ENCODE results near the gene ZFP1. TPM values are rescaled to one million over a fixed set of nuclear protein-coding genes. Genes with fewer than 3 reads are reported as not detected.

ZFP1 gene
- total and polyA plus RNA-seq, 9 of the 15 experiments (the other 6 are each of a cell fraction or from before 2014, with no cell fraction given), result 2.6 to 14.7 (median 11.6) TPM

DNA sequence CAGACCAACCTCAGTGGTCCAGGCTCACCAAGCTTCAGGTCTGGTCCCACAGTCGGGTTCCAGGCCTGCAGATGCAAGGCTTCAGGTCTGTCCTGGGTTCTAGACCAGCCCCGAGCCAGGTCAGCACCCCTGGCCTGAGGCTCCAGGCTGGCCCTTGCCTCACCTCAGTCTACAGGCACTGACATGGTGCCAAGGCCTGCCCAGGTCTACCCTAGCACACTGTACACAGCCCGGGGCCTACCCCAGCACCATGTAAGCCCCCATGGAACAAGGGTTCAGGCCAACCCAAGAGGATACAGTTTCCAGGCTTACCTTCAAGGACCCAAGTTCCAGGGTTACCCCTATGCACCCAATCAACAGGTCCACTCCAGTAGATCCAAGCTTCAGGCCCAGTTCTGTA lies 26.8 kb downstream of the ZFP1 start:
- Histone ChIP-seq H4K20me1 (replicated peaks; ENCODE audit: control insufficient read depth, insufficient read depth, low read length) (no peaks in the 10 kb centered on the region), H3K9me1 (ENCODE audit: control insufficient read depth, insufficient read depth, low read length) (no peaks in the 10 kb centered on the region), H3K9ac (ENCODE audit: insufficient read depth in 1 of 2, low read depth in 2 of 2, low read length in 2 of 2) (no peak overlapping the region), H3K79me2 (ENCODE audit: control insufficient read depth, insufficient read depth, low read length) (no peaks in the 10 kb centered on the region), H2AFZ (ENCODE audit: low read depth, low read length) (no peak overlapping the region), H3K27me3 (ENCODE audit: control insufficient read depth in 2 of 2, insufficient read depth in 2 of 2, low read length in 2 of 2) (no peaks in the 10 kb centered on the region), H3K4me1 (replicated peaks in 1 of 2; ENCODE audit: control insufficient read depth in 2 of 2, insufficient read depth in 2 of 2, low read length in 2 of 2) (no peaks in the 10 kb centered on the region), H3K27ac (ENCODE audit: extremely low read depth, low read depth, low read length) (no peak overlapping the region), H3K4me2 (ENCODE audit: insufficient read depth, low read length) (no peak overlapping the region), H3K4me3 (no peak overlapping the region), H3K9me3 (replicated peaks; ENCODE audit: control insufficient read depth, insufficient read depth, low read depth, low read length) (peaks cover 20% of the 10 kb centered on the region), H3K36me3 (ENCODE audit: control insufficient read depth, insufficient read depth, low read length) (peaks cover 9% of the 10 kb centered on the region; the same call in 2 of the 3 replicates)
- ChIA-PET POLR2A (interaction anchor here (0.6 kb wide), 2 partner anchors 12 to 194 kb away, joined by 3 read pairs; no protein-coding TSS in a partner anchor), CTCF (ENCODE audit: low intra/inter-chr PET ratio) (no interaction called here)
- in situ Hi-C loops (cut with MboI), result no loop called here
- 48% methylated on average over 3 of the region's 3 CpGs for WGBS (ENCODE audit: insufficient coverage, low coverage, missing lambda C conversion rate)
- no peak for FAIRE-seq
- no peak for ATAC-seq
- intact Hi-C loops (cut with micrococcal nuclease), result no loop called here
- TF ChIP-seq TEAD2 (tag; IDR thresholded peaks at IDR 0.05), result no peak
- TF ChIP-seq ZNF583 (CRISPR knock-in tag; IDR thresholded peaks at IDR 0.05), result no peak
- TF ChIP-seq, protein P1, sequence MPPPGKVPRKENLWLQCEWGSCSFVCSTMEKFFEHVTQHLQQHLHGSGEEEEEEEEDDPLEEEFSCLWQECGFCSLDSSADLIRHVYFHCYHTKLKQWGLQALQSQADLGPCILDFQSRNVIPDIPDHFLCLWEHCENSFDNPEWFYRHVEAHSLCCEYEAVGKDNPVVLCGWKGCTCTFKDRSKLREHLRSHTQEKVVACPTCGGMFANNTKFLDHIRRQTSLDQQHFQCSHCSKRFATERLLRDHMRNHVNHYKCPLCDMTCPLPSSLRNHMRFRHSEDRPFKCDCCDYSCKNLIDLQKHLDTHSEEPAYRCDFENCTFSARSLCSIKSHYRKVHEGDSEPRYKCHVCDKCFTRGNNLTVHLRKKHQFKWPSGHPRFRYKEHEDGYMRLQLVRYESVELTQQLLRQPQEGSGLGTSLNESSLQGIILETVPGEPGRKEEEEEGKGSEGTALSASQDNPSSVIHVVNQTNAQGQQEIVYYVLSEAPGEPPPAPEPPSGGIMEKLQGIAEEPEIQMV (tag; conservative IDR thresholded peaks at IDR 0.05; ENCODE audit: low read depth), result no peak
- no TSS peak for BruUV-seq (replicated peaks)
- no peak for DNase-seq (ENCODE audit: extremely low read depth in 1 of 4, low spot score in 3 of 4)

DNA sequence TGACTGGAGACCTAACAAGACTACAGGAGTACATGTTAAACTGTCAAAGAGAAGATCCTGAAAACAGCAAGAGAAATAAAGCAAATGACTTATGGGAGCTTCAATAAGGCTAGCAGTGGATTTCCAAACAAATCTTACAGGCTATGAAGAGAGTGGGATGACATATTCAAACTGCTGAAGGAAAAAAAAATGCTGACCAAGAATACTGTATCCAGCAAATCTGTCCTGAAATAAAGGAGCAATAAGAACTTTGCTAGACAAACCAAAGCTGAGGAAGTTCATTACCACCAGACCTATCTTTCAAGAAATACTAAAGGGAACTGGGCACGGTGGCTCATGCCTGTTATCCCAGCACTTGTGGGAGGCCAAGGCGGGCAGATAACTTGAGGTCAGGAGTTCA lies 28.6 kb downstream of the ZFP1 start:
- ChIA-PET POLR2A (interaction anchor here (0.6 kb wide), 1 partner anchor 14 kb away, joined by 3 read pairs; no protein-coding TSS in a partner anchor), CTCF (ENCODE audit: low intra/inter-chr PET ratio) (no interaction called here)
- Histone ChIP-seq H2AFZ (ENCODE audit: low read depth, low read length) (no peak overlapping the region), H3K27ac (ENCODE audit: extremely low read depth, low read depth, low read length) (no peak overlapping the region), H3K9me3 (replicated peaks; ENCODE audit: control insufficient read depth, insufficient read depth, low read depth, low read length) (peaks cover 9% of the 10 kb centered on the region), H3K36me3 (ENCODE audit: control insufficient read depth, insufficient read depth, low read length) (no peaks in the 10 kb centered on the region), H3K9ac (ENCODE audit: insufficient read depth in 1 of 2, low read depth in 2 of 2, low read length in 2 of 2) (no peak overlapping the region), H3K4me1 (replicated peaks in 1 of 2; ENCODE audit: control insufficient read depth in 2 of 2, insufficient read depth in 2 of 2, low read length in 2 of 2) (no peaks in the 10 kb centered on the region), H3K79me2 (ENCODE audit: control insufficient read depth, insufficient read depth, low read length) (no peaks in the 10 kb centered on the region), H3K27me3 (ENCODE audit: control insufficient read depth in 2 of 2, insufficient read depth in 2 of 2, low read length in 2 of 2) (no peaks in the 10 kb centered on the region), H3K4me2 (ENCODE audit: insufficient read depth, low read length) (no peak overlapping the region), H3K4me3 (no peak overlapping the region), H3K9me1 (ENCODE audit: control insufficient read depth, insufficient read depth, low read length) (no peaks in the 10 kb centered on the region), H4K20me1 (replicated peaks; ENCODE audit: control insufficient read depth, insufficient read depth, low read length) (no peaks in the 10 kb centered on the region)
- FAIRE-seq (no peak), ATAC-seq (no peak), DNase-seq (ENCODE audit: extremely low read depth in 1 of 4, low spot score in 3 of 4) (no peak)
- TF ChIP-seq ZNF316 (IDR thresholded peaks at IDR 0.05) (peak; percentile 40), ZNF707 (CRISPR knock-in tag; conservative IDR thresholded peaks at IDR 0.05) (no peak)
- intact Hi-C loops (cut with micrococcal nuclease), result no loop called here
- in situ Hi-C loops (cut with MboI), result no loop called here
- WGBS (ENCODE audit: insufficient coverage, low coverage, missing lambda C conversion rate), result 13% methylated on average over 2 of the region's 2 CpGs
- no TSS peak for BruUV-seq (replicated peaks)

Data from K562 (cell line).